ENCODE data around the gene RAP1GAP2. TPM values are rescaled to one million over a fixed set of nuclear protein-coding genes. Genes with fewer than 3 reads are reported as not detected.

RAP1GAP2 gene
- total RNA-seq, 6 donors from 2014 or later: 6.3 to 19.4 (median 13.6) TPM

- ATAC-seq (ENCODE audit: low FRiP score in 2 of 2) (no peak), DNase-seq (no peak)
- no peaks in the 10 kb centered on the region for H3K27me3 ChIP-seq
- peaks cover 0 to 4% (median 0%) of the 10 kb centered on the region in 4 donors for H3K4me1 ChIP-seq
- no peaks in the 10 kb centered on the region for H3K36me3 ChIP-seq
- no peak overlapping the region for H3K4me3 ChIP-seq
- no peak overlapping the region for H3K27ac ChIP-seq
- WGBS, 2 donors: 76 to 88% methylated on average over 7 of the region's 7 CpGs
- no peak for TF ChIP-seq POLR2A (IDR thresholded peaks at IDR 0.05)
- no peak for TF ChIP-seq POLR2AphosphoS5 (IDR thresholded peaks at IDR 0.05)
- no peak for TF ChIP-seq EP300 (IDR thresholded peaks at IDR 0.05)
- TF ChIP-seq CTCF (IDR thresholded peaks at IDR 0.05): no peak
- H3K9me3 ChIP-seq: no peaks in the 10 kb centered on the region
These were observed 26.1 kb downstream of the RAP1GAP2 start for GRCh38 chr17:2822358-2822757.

GRCh38 chr17:2825253-2825970, 29.2 kb downstream of the RAP1GAP2 start:
- no peak for DNase-seq
- Histone ChIP-seq H3K4me3 (no peak overlapping the region), H3K27me3 (no peaks in the 10 kb centered on the region), H3K27ac (no peak overlapping the region), H3K4me1 (peaks cover 0 to 5% (median 2%) of the 10 kb centered on the region in 4 donors), H3K36me3 (no peaks in the 10 kb centered on the region), H3K9me3 (no peaks in the 10 kb centered on the region)
- ATAC-seq (ENCODE audit: low FRiP score in 2 of 2): no peak
- WGBS, 2 donors: 55 to 59% methylated on average over 15 of the region's 15 CpGs
- TF ChIP-seq POLR2A (IDR thresholded peaks at IDR 0.05): no peak
- TF ChIP-seq EP300 (IDR thresholded peaks at IDR 0.05): no peak
- no peak for TF ChIP-seq CTCF (IDR thresholded peaks at IDR 0.05)
- TF ChIP-seq POLR2AphosphoS5 (IDR thresholded peaks at IDR 0.05): no peak

GRCh38 chr17:2828397-2829038, 32.3 kb downstream of the RAP1GAP2 start:
- WGBS, 2 donors: 19 to 20% methylated on average over 14 of the region's 14 CpGs
- Histone ChIP-seq H3K4me3 (no peak overlapping the region), H3K9me3 (no peaks in the 10 kb centered on the region), H3K27ac (no peak overlapping the region), H3K4me1 (peaks cover 0 to 5% (median 2%) of the 10 kb centered on the region in 4 donors), H3K27me3 (no peaks in the 10 kb centered on the region), H3K36me3 (no peaks in the 10 kb centered on the region)
- ATAC-seq (ENCODE audit: low FRiP score in 2 of 2) (peak; percentile 77 to 90), DNase-seq (peak; percentile 79 to 90)
- TF ChIP-seq POLR2AphosphoS5 (IDR thresholded peaks at IDR 0.05) (no peak), POLR2A (IDR thresholded peaks at IDR 0.05) (no peak), CTCF (IDR thresholded peaks at IDR 0.05) (peak; percentile 77 to 93 (median 86)), EP300 (IDR thresholded peaks at IDR 0.05) (no peak)

- ATAC-seq (ENCODE audit: low FRiP score in 2 of 2) (no peak), DNase-seq (no peak)
- no peaks in the 10 kb centered on the region for H3K27me3 ChIP-seq
- no peaks in the 10 kb centered on the region for H3K9me3 ChIP-seq
- H3K4me1 ChIP-seq: peaks cover 0 to 5% (median 0%) of the 10 kb centered on the region in 4 donors
- TF ChIP-seq POLR2A (IDR thresholded peaks at IDR 0.05) (no peak), POLR2AphosphoS5 (IDR thresholded peaks at IDR 0.05) (no peak), CTCF (IDR thresholded peaks at IDR 0.05) (no peak), EP300 (IDR thresholded peaks at IDR 0.05) (no peak)
- 44 to 64% methylated on average over 2 of the region's 2 CpGs for WGBS, 2 donors
- no peak overlapping the region for H3K27ac ChIP-seq
- H3K4me3 ChIP-seq: no peak overlapping the region
- H3K36me3 ChIP-seq: no peaks in the 10 kb centered on the region
These were observed 34.4 kb downstream of the RAP1GAP2 start for GRCh38 chr17:2830678-2831077.
